Activated T-helper 9 cell treated with anti-CD3 and anti-CD28 coated beads, Interleukin-2, amount 50 U/mL, for 16 hours (primary cell): Measurements from ENCODE around the gene SNX9.
"Not testable (repeated sequence)": the region's sequence is repeated elsewhere in the genome, so short reads cannot be mapped to it uniquely, and the experiment has no call there.

Source experiments
- DNase-seq: peaks from one replicate; pipeline ENCODE4 v3.0.0-alpha.2; 2020; ENCODE audit warnings: low read depth

Gene SNX9

DNA sequence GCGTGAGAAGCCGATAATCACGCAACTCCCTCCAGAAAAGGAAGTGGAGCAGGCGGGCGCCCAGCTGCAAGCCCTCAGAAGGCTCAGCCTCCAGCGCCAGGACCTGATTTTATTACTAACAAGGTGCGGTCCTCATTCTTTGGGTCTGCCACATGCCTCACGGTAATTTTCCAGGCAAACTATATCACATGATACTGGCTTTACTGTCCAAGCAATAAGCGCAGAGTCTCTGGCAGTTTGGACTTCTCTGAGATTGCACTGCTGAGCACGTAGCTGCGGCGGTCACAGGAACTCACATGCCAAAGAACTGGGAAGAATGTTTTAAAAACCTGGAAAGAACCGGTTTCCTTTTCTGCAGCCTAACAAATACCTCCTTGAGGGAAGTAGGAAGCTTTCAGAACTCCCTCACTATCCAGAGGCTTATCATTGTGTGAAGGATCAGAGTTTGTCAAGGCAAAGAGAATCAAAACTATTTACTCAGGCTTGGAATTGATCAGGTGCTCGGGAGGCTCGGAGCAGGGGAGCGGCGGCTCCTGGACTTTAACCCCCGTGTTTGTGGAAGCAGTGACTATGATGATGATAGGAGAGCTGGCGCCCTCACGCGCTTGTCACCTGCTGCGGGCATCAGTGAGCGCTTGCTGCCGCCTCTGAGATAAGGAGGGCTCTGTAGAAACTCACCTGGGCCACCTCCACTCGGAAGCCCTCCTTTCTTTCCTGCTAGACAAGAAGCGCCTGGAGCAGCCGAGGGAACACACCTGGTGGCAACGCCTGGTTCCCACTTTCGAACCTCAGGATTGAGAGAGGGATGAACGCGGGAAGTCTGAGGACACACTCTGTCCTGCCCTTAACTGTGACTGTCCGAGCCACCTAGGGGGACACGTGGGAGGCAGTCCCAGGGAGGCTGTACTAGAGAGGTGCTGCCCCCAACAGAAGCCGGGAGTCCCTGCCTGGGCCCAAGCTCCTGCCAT lies 131.4 kb downstream of the SNX9 start:
- no peak for DNase-seq

DNA sequence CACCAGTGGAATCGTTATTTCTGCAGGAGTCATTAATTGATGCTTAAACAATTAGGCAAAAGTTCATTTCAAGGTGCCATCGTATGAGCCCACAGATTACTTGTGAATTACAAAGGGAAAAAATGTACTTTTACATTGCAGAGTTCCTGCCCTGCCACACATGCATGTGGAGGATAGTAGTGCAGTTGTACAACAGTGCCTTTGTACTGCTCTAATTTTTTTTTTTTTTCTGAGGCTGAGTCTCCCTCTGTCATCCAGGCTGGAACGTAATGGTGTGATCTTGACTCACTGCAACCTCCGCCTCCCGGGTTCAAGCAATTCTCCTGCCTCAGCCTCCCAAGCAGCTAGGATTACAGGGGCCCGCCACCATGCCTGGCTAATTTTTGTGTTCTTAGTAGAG lies 132.6 kb downstream of the SNX9 start:
- no peak for DNase-seq

DNA sequence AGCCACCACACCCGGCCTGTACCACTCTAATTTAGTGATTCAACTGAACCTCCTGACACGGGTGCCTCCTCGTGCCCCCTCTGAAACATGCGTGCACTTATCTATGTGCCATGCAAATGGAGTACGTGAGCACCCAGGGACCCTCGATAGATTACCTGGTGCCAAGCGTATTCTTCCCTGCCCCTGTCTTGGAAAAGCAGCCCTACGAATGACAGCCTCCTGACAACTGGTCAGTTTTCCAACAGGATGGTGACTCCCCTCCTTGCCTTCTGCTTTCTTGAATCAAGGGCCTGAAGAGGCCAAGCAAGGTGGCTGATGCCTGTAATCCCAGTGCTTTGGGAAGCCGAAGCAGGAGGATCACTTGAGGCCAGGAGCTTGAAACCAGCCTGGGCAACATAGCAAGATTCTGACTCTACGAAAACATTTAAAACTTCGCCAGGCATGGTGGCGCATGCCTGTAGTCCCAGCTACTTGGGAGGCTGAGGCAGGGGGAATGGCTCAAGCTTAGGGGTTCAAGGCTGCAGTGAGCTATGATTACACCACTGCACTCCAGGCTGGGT lies 133.2 kb downstream of the SNX9 start:
- DNase-seq = no peak

DNA sequence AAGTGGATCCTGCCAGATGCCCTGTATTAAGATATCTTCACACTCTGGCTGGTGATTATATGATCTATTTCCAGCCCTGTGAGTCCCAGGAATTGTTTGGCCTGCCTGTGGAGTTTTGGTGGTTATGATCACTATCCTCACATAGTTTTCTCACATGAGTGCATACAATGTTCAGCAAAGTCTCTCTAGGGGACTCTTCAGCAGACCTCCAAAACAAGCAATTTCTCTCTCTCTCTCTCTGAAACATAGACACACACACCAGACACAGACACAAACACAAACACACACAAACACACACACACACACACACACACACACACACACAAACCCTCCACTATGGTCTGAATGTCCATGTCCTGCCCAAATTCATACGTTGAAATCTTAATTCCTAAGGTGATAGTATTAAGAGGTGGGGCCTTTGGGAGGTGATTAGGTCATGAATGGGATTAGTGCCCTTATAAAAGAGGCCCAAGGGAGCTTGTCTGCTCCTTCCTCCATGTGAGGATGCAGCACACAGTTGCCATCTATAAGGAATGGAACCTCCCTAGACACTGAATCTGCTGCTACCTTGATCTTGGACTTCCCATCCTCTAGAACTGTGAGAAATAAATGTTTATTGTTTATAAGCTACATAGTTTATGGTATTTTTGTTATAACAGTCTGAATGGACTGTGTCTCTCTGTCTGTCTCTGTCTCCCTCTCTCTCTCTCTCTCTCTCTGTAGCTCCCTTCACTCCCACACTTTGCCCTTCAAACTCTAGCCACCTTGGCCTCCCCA lies 136.6 kb downstream of the SNX9 start:
- DNase-seq = no peak

DNA sequence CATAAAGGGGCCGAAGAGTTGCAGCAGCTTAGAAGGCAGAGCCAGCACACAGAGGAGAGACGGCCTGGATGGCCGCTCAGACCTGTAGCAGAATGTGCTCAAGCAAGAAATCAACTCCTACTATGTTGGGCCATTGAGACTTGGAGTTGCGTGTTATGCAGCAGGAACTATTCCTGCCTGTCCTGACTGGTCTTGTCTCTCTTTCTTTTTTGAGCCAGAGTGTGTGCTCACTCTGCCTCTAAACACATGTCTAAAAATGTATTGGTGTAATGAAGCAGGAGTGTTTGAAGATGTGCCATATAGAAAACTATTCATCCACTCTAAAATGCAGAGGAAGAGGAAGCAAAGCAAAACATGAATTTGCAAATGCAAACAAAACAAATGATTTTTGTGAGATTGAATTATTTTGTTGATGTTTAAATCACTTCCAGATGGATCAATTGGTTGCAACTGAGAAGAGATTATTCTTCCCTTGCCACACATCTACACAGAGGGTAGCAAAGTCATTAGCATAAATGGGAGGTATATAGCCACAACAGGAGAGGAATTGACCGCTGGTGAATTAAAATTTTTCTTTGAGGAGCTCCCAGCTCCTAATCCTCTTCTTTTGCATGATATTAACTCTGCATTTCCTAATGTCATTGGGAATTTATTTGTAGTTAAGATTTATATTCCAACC lies 138.2 kb downstream of the SNX9 start:
- DNase-seq = no peak

DNA sequence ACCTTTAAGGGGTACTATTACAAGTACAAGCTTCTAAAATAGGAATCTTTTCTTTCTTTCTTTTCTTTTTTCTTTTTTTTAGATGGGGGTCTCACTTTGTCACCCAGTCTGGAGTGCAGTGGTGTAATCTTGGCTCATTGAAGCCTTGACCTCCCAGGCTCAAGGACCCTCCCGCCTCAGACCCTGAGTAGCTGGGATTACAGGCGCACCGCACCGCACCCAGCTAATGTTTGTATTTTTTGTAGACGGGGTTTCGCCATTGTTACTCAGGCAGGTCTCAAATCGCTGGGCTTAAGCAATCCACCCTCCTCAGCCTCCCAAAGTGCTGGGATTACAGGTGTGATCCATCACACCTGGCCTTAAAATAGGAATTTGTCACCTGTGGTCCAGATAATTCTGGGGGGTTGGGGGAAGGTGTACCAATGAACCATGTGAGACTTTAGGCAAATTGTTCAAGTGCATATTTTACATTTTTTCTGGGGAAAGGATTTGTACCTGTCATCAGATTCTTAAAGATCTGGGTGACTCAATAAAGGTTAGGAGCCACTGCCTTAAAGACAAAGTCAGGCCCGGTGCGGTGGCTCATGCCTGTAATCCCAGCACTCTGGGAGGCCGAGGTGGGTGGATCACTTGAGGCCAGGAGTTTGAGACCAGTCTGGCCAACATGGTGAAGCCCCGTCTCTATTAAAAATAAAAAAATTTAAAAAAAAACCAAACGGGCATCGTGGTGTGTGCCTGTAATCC lies 139.0 kb downstream of the SNX9 start:
- no peak for DNase-seq

DNA sequence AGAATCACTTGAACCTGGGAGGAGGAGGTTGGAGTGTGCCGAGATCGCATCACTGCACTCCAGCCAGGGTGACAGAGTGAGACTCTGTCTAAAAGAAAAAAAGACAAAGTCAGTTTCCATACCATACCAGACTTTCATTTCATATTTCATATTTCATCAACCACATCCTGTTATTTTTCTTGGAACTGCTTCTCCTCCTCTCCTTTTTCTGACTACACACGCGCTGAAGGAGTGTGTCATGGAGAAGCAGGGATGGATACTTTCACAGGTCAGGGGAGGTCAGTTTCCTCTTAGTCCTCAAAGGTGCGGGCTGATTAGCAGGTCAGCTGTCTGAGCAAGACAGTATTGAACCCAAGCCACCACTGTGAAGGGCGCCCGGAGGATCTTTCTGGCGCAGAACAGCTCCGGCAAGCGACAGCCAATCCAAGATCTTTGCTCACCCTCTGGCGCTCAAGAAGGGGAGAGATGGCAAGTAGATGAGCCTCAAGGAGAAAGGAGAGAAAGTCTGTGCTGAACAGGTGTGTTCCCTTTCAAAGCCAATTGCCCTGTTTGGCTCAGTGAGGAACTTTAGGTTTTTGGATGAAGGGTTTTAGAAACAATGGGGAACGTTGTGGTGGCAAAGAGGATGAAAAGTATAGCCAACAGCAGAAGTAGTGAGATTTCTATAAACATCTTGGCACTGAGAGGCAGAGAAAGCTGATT lies 139.7 kb downstream of the SNX9 start:
- DNase-seq = no peak

DNA sequence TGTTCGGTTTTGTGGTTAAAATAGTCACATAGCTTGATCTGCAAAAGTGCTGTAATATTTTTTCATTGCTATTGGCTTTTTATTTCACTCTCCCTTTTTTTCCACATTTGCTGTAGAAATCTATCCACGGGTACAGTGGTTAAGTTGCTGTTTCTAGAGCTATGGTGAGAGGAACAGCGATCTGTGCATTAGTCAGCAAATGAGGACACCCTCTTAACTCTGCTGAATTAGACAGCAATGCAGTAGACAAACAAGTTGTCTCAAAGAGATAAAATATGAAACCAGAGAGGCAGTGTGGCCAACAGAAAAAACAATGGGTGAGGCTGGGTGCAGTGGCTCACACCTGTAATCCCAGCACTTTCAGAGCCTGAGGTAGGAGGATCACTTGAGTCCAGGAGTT lies 141.1 kb downstream of the SNX9 start:
- DNase-seq = no peak

DNA sequence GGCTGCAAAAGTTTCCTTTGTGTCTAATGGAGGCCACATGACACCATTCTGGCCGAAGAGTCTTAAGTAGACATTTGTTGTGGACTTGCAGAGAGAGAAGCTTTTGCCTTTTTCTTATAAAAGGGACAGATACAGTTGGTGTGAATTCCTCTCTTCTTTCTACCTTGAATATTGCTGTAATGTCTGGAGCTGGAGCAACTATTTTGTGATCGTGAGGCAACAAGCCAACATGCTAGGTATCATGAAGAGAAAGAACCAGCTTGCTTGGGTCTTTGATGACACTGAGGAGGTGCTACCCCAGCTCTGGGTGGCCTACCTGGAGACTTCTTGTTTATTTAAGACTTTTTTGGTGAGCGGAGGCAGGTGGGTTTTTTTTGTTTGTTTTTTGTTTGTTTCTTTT lies 142.3 kb downstream of the SNX9 start:
- DNase-seq = no peak

DNA sequence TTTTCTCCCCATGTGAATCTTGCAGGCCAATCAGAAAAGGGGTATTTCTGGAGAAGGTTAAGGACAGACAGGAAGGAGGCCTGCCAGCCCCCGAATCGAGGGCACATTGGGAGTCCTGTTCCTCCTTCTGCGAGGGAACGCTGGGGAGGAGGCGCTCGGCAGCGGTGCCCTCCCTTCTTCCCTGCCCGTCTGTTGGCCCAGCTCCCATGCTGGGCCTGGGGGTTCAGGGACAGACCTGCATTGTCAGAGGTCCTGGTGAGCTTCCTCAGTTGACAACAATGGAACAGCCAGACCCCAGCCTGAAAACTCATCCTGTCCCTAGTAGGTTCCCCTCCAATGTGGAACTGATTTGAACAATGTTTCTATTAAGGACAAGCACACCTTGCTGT lies 143.5 kb downstream of the SNX9 start:
- no peak for DNase-seq

DNA sequence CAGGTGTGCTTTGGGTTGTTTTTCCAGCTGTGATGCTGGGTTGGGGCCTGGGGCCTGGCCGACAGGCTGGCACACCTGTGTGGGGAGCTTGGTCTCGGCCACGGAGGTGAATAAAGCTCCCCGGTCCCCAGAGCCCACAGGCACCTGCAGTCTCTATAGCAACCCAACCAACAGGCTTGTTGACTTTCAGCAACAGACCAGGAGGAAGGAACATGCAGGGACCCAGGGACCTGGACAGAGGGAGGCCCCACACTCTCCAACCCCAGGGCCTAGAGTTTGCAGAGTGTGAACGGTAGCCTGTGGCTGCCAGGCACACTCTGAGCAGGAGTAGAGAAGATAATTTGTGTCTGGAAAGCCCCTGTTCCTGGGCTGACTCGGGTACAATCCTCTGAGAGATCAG lies 144.0 kb downstream of the SNX9 start:
- DNase-seq = no peak

DNA sequence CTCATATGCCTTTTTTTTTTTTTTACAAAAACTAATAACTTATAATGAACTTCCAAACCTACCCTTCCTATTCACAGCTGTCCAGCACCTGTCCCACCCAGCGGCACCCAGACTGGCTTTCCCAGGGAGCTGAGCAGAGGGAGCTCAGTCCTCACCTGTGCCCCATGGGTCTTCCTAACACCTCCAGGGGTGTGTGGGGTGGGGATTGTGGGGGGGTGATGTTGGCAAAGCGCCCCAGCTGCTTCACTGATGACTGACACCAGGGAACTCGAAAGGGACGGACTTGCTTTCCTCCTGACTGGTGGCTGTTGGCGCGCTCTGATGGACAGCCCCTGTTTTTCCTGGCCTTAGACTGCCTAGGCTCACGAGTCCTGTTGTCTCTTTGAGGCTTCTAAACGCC lies 144.4 kb downstream of the SNX9 start:
- no peak for DNase-seq

DNA sequence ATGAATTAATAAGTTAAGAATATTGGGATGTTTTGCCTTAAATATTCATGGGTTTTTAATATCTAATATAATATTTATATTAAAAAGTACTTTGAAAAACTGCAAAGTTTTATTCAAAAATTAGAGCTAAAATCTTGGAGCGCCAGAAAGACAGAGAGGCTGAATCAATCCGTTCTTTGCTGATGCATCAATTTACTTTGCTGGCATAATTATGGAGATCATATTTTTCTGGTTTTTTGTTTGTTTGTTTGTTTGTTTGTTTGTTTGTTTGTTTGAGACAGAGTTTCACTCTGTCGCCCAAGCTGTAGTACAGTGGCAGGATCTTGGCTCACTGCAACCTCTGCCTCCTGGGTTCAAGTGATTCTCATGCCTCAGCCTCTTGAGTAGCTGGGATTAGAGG lies 149.1 kb downstream of the SNX9 start:
- not testable (repeated sequence) for DNase-seq

DNA sequence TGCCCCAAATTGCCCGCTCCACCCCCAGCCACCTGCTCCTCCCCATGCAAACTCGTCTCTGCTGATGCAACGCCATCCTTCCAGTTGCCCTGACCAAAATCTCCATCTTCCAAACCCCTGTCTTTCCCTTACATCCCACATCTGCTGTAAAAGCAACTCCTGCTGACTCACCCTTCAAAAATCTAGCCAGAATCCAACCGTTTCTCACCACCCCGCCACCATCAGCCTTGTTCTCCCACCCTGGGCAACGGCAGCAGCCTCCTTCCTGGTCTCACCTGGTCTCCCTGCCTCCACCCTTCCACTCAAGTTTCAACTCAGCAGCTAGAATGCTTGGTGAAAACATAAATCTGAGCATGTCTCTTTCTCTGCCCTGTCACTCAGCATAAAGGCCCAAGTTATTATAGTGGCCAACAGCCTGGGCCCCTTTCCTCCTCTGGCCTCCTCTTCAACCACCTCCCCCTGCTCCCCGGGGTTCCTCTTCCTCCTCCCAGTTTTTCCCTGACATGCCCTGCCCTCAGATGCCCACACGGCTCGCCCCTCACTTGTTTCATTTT lies 151.4 kb downstream of the SNX9 start:
- no peak for DNase-seq

DNA sequence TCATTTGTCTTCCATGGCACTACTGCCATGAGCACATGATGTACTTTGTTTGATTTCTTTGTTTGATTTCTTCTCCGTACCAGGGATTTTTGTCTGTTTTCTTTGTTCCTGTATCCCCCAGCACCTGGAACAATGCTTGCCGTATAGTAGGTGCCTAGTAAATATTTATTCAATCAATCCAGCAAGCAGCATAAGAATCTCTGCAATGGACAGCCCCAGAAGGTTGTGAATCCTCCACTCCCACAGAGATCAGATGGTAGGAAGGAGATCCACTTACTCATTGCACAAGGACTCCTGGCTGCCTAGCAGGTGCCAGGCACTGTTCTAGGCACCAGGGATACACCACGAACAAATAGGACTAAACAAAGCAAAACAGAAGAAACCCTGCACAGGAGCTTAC lies 151.9 kb downstream of the SNX9 start:
- DNase-seq = no peak

DNA sequence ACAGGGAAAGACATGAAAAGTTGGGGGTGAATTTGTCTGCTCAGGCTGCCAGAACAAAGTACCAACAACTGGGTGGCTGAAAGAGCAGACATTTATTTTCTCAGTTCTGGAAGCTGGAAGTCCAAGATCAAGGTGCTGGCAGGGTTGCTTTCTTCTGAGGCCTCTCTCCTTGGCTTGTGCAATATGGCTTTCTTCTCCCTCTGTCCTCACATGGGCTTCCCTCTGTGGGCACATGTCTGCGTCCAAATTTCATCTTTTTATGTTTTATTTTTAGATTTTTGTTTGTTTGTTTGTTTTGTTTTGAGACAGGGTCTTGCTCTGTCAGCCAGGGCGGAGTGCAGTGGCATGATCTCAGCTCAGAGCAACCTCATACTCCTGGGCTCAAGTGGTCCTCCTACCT lies 152.4 kb downstream of the SNX9 start:
- no peak for DNase-seq

DNA sequence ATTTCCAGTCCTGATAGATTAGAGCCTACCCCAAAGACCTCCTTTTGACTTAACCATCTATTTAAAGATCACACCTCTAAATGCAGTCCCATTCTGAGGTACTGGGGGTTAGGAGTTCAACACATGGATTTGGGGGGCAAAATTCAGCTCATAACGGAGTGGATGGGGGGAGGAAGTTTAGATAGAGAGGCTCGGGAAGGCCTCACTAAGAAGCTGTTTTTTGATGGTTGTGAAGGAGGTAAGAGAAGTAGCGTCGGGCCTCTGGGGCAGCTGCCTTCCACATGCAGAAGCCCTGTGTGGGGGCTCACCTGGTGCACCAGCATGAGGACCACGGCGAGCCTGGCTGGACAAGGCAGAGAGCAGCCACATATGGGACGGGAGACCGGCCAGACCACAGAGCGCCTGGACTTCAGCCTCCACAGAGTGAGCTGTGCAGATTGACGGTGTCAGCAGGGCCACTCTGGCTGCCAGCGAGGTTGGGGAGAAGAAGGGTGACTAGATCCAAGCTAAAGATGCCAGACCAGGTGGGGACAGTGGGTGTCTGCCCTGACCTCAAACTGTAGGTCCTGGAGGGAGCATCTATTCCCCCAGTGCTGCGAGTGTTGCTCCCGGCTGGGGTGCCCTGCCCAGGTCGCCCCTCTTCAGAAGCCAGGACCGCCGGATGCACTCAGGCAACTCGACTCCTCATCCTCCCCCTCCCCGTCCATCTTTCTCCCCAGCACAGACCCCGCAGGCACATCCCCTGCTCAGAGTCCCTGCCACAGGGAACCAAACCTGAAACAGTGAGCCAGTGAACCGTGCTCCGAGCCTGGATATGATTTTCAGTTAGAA lies 153.5 kb downstream of the SNX9 start:
- DNase-seq = no peak

DNA sequence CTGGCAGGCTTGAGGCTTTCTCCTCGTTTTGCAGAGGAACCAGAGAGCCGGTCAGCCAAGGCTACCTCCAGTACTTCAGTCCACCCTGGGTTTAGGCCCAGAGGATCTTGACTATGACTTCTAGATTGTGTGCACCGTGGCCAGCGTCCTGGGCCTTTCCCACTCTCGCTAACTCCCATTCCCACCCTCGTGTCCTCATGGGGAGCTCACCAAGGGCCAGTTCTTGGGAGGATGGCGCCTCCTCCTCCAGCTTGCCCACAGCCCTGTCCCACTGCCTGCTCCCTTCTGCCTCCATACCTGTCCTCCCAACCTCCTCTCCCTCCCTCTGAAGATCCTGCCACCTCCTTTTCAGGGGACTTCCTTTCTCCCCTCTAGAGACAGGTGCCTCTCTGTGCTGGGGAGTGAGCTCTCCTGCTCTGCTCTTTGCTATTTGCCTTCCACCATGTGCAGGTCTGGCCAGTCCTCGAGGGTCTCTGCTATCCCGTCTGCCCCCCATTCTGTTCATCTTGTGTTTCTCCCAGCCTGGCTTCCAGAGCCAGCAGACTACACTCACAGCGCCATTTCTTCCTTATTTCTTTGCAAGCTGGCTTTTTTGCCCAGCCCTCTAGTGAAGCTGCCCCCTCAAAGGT lies 154.2 kb downstream of the SNX9 start:
- DNase-seq = no peak

DNA sequence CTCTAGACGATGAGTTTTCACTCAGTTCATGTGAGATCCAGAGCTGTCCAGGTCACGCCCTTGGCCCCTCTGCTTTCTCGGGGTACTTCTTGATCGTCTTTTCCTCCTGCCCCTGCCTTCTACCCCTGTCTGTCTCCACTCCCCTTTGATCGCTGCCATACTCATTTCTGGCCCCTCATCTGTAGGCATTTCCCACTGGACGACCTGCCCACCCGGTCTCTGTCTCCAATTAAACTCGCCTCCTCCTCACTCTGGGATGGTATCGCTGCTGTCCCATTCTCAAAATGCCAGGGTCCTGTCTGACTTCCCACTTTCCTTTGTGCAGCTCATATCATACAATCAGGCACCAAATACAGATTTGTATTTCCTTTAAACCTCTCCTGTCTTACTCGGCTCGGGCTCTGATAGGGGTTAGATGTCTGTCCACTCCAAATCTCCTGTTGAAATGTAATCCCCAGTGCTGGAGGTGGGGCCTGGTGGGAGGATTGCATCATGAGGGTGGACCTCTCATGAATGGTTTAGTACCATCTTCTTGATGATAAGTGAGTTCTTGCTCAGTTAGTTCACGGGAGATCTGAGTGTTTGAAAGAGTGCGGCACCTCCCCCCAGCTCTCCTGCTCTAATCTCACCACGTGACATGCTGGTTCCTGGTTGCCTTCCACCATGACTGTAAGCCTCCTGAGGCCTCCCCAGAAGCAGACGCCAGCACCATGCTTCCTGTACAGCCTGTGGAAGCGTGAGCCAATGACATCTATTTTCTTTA lies 155.2 kb downstream of the SNX9 start:
- no peak for DNase-seq
